ENCODE measurements around the gene MEIG1.

DNA sequence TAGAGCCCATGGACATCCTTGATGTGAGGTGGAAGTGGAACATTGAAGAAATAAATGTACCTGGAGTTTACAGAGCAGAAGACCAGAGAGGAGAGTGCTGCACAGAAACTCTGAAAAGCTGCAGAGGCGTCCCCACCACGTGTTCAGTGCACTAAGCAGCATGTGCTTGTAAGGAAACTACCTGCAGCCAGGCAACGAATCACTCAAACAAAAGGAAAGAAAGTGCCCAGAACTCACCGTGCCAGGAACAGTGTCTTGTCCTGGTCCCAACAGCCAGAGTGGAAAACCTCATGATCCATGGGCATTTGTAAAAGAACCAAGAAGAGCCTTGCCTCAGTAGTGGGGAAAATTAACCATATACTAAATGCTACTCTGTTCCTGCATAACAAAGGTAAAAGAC is 48.2 kb upstream of the MEIG1 start:
- no peak for TF ChIP-seq CTCF (IDR thresholded peaks at IDR 0.05)
- TF ChIP-seq POLR2A (IDR thresholded peaks at IDR 0.05): no peak

Measured in thyroid gland (tissue), 4 donors.